ENCODE measurements around the gene ZNFX1. TPM values are rescaled to one million over a fixed set of nuclear protein-coding genes. Genes with fewer than 3 reads are reported as not detected.
A peak's percentile ranks its signal among the peaks of the same experiment; 100 is the strongest.

Gene ZNFX1
- total and polyA plus RNA-seq, 2 donors (not counting 1 experiment from before 2014, with no cell fraction given): 13.7 to 46.2 TPM

- Histone ChIP-seq H3K27ac (ENCODE audit: insufficient read depth, low read length) (peak overlapping the region; percentile 48), H3K9me3 (ENCODE audit: control insufficient read depth, insufficient read depth, low read depth, low read length) (peaks cover 7% of the 10 kb centered on the region), H3K27me3 (ENCODE audit: control insufficient read depth, insufficient read depth, low read length) (no peaks in the 10 kb centered on the region), H2AFZ (ENCODE audit: low read length) (no peak overlapping the region), H3K36me3 (ENCODE audit: control insufficient read depth, insufficient read depth, low read length) (peaks cover 44% of the 10 kb centered on the region), H3K4me1 (ENCODE audit: control insufficient read depth, extremely low read depth, insufficient read depth, low read length) (peaks cover 6% of the 10 kb centered on the region), H3K4me3 (replicated peaks in 1 of 4; ENCODE audit: control extremely low read depth in 1 of 4, insufficient read depth in 1 of 4, low read depth in 3 of 4, low read length in 4 of 4) (no peak overlapping the region), H3K79me2 (ENCODE audit: control insufficient read depth, insufficient read depth, low read length) (peaks cover 50% of the 10 kb centered on the region), H3K9ac (ENCODE audit: insufficient read depth, low read length) (no peak overlapping the region), H4K20me1 (ENCODE audit: control insufficient read depth, extremely low read depth, insufficient read depth, low read length) (peaks cover 9% of the 10 kb centered on the region), H3K4me2 (ENCODE audit: extremely low read depth, insufficient read depth, low read length) (no peak overlapping the region)
- no peak for TF ChIP-seq EZH2 (IDR thresholded peaks at IDR 0.05; ENCODE audit: low read length, missing control alignments)
- no peak for TF ChIP-seq CTCF (conservative IDR thresholded peaks at IDR 0.05 in 1 of 2, IDR thresholded peaks at IDR 0.05 in 1 of 2; ENCODE audit: low read depth in 1 of 2, low read length in 2 of 2)
- peak; percentile 73 to 82 for DNase-seq (ENCODE audit: low read depth in 2 of 2)
Observed at GRCh38 chr20:49287555-49288249, 9.8 kb upstream of the ZNFX1 start.

GRCh38 chr20:49286689-49287551 lies 9.1 kb upstream of the ZNFX1 start:
- Histone ChIP-seq H4K20me1 (ENCODE audit: control insufficient read depth, extremely low read depth, insufficient read depth, low read length) (peaks cover 7% of the 10 kb centered on the region), H3K4me2 (ENCODE audit: extremely low read depth, insufficient read depth, low read length) (no peak overlapping the region), H3K79me2 (ENCODE audit: control insufficient read depth, insufficient read depth, low read length) (peaks cover 58% of the 10 kb centered on the region), H3K4me1 (ENCODE audit: control insufficient read depth, extremely low read depth, insufficient read depth, low read length) (peaks cover 6% of the 10 kb centered on the region), H3K36me3 (ENCODE audit: control insufficient read depth, insufficient read depth, low read length) (peaks cover 52% of the 10 kb centered on the region), H3K4me3 (replicated peaks in 1 of 4; ENCODE audit: control extremely low read depth in 1 of 4, insufficient read depth in 1 of 4, low read depth in 3 of 4, low read length in 4 of 4) (peak overlapping the region in 1 of 4 experiments; percentile 8), H3K9ac (ENCODE audit: insufficient read depth, low read length) (no peak overlapping the region), H3K27me3 (ENCODE audit: control insufficient read depth, insufficient read depth, low read length) (no peaks in the 10 kb centered on the region), H3K9me3 (ENCODE audit: control insufficient read depth, insufficient read depth, low read depth, low read length) (peaks cover 7% of the 10 kb centered on the region), H3K27ac (ENCODE audit: insufficient read depth, low read length) (peak overlapping the region; percentile 48), H2AFZ (ENCODE audit: low read length) (no peak overlapping the region)
- no peak for TF ChIP-seq EZH2 (IDR thresholded peaks at IDR 0.05; ENCODE audit: low read length, missing control alignments)
- TF ChIP-seq CTCF (conservative IDR thresholded peaks at IDR 0.05 in 1 of 2, IDR thresholded peaks at IDR 0.05 in 1 of 2; ENCODE audit: low read depth in 1 of 2, low read length in 2 of 2): no peak
- DNase-seq (ENCODE audit: low read depth in 2 of 2): peak in 1 of 2 donors; percentile 76

GRCh38 chr20:49285813-49286494 lies 8.1 kb upstream of the ZNFX1 start:
- no peak for DNase-seq (ENCODE audit: low read depth in 2 of 2)
- H3K27ac ChIP-seq (ENCODE audit: insufficient read depth, low read length): no peak overlapping the region
- H3K4me2 ChIP-seq (ENCODE audit: extremely low read depth, insufficient read depth, low read length): no peak overlapping the region
- peaks cover 10% of the 10 kb centered on the region for H3K9me3 ChIP-seq (ENCODE audit: control insufficient read depth, insufficient read depth, low read depth, low read length)
- no peak overlapping the region for H3K9ac ChIP-seq (ENCODE audit: insufficient read depth, low read length)
- H3K79me2 ChIP-seq (ENCODE audit: control insufficient read depth, insufficient read depth, low read length): peaks cover 68% of the 10 kb centered on the region
- peaks cover 10% of the 10 kb centered on the region for H4K20me1 ChIP-seq (ENCODE audit: control insufficient read depth, extremely low read depth, insufficient read depth, low read length)
- H3K4me1 ChIP-seq (ENCODE audit: control insufficient read depth, extremely low read depth, insufficient read depth, low read length): peaks cover 6% of the 10 kb centered on the region
- H3K36me3 ChIP-seq (ENCODE audit: control insufficient read depth, insufficient read depth, low read length): peaks cover 57% of the 10 kb centered on the region
- H2AFZ ChIP-seq (ENCODE audit: low read length): no peak overlapping the region
- no peaks in the 10 kb centered on the region for H3K27me3 ChIP-seq (ENCODE audit: control insufficient read depth, insufficient read depth, low read length)
- TF ChIP-seq EZH2 (IDR thresholded peaks at IDR 0.05; ENCODE audit: low read length, missing control alignments) (no peak), CTCF (conservative IDR thresholded peaks at IDR 0.05 in 1 of 2, IDR thresholded peaks at IDR 0.05 in 1 of 2; ENCODE audit: low read depth in 1 of 2, low read length in 2 of 2) (no peak)
- no peak overlapping the region for H3K4me3 ChIP-seq (replicated peaks in 1 of 4; ENCODE audit: control extremely low read depth in 1 of 4, insufficient read depth in 1 of 4, low read depth in 3 of 4, low read length in 4 of 4)
